NCI-H1417 (cell line): ENCODE data around the gene MAT2A.
A peak's percentile ranks its signal among the peaks of the same experiment; 100 is the strongest.
"Not testable (repeated sequence)": the region's sequence is repeated elsewhere in the genome, so short reads cannot be mapped to it uniquely, and the experiment has no call there.

ENCODE experiments used
- DNase-seq, 3 experiments: peaks; one replicate each; lab custom pipeline; 2025; lab: John Stamatoyannopoulos, UW

The MAT2A gene

GRCh38 chr2:85524336-85524908 lies 14.5 kb upstream of the MAT2A start:
- no peak for DNase-seq

- no peak for DNase-seq
Measured at GRCh38 chr2:85525029-85525428, 13.9 kb upstream of the MAT2A start.

GRCh38 chr2:85525567-85525966 lies 13.4 kb upstream of the MAT2A start:
- no peak for DNase-seq

- DNase-seq: no peak
Measured at GRCh38 chr2:85527787-85528186, 11.2 kb upstream of the MAT2A start.

GRCh38 chr2:85528355-85528754 lies 10.6 kb upstream of the MAT2A start:
- no peak for DNase-seq

GRCh38 chr2:85529809-85530208 lies 9.2 kb upstream of the MAT2A start:
- no peak for DNase-seq

GRCh38 chr2:85531589-85531988 lies 7.4 kb upstream of the MAT2A start:
- no peak for DNase-seq

GRCh38 chr2:85534099-85534498 lies 4.9 kb upstream of the MAT2A start:
- no peak for DNase-seq

GRCh38 chr2:85534881-85535280 lies 4.1 kb upstream of the MAT2A start:
- DNase-seq: no peak

GRCh38 chr2:85536479-85536878 lies 2.5 kb upstream of the MAT2A start:
- no peak for DNase-seq

- DNase-seq: peak; percentile 64 to 81 (median 69)
Measured at GRCh38 chr2:85537600-85538506, 1.1 kb upstream of the MAT2A start.

GRCh38 chr2:85539361-85540132 lies 579 bp downstream of the MAT2A start:
- peak; percentile 51 to 74 (median 66) for DNase-seq

- peak in 1 of 3 experiments; percentile 46 for DNase-seq
Measured at GRCh38 chr2:85540133-85540648, 1.2 kb downstream of the MAT2A start.

- DNase-seq: no peak
Measured at GRCh38 chr2:85541262-85541661, 2.3 kb downstream of the MAT2A start.

- peak in 1 of 3 experiments; percentile 9 for DNase-seq
Measured at GRCh38 chr2:85541753-85542457, 2.9 kb downstream of the MAT2A start.

GRCh38 chr2:85542777-85543176 lies 3.8 kb downstream of the MAT2A start:
- no peak for DNase-seq

- DNase-seq: peak; percentile 31 to 84 (median 44)
Measured at GRCh38 chr2:85544254-85544691, 5.3 kb downstream of the MAT2A start.

- DNase-seq: not testable (repeated sequence)
Measured at GRCh38 chr2:85544915-85545779, 6.2 kb downstream of the MAT2A start.

GRCh38 chr2:85545780-85546240 lies 6.8 kb downstream of the MAT2A start:
- no peak for DNase-seq

- DNase-seq: no peak
Measured at GRCh38 chr2:85547089-85547858, 8.3 kb downstream of the MAT2A start.
